Loucy (cell line): Measurements from ENCODE around the gene ITGA11.

ENCODE experiments used
- EZH2phosphoT487 ChIP-seq: fragments of 200-600 bp; IDR thresholded peaks from 2 replicates; pipeline ENCODE4 v1.6.1; 2018; ENCODE audit warnings: antibody characterized with exemption, mild to moderate bottlenecking, moderate library complexity, borderline replicate concordance
- TF ChIP-seq, protein P1 (sequence below): fragments of 200-600 bp; sonication (generic); conservative IDR thresholded peaks from 2 replicates; pipeline ENCODE4 v1.5.1; 2014; ENCODE audit warnings: mild to moderate bottlenecking, antibody characterized with exemption, low read length

GRCh38 chr15:68313501-68314410 is 118.2 kb downstream of the ITGA11 start:
- TF ChIP-seq, protein P1, sequence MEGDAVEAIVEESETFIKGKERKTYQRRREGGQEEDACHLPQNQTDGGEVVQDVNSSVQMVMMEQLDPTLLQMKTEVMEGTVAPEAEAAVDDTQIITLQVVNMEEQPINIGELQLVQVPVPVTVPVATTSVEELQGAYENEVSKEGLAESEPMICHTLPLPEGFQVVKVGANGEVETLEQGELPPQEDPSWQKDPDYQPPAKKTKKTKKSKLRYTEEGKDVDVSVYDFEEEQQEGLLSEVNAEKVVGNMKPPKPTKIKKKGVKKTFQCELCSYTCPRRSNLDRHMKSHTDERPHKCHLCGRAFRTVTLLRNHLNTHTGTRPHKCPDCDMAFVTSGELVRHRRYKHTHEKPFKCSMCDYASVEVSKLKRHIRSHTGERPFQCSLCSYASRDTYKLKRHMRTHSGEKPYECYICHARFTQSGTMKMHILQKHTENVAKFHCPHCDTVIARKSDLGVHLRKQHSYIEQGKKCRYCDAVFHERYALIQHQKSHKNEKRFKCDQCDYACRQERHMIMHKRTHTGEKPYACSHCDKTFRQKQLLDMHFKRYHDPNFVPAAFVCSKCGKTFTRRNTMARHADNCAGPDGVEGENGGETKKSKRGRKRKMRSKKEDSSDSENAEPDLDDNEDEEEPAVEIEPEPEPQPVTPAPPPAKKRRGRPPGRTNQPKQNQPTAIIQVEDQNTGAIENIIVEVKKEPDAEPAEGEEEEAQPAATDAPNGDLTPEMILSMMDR = no peak
- TF ChIP-seq EZH2phosphoT487 = no peak
